Uterus (tissue), 2 donors: Measurements from ENCODE around the gene GRK2.

Experiments used
- POLR2A ChIP-seq, 2 donors: fragments of 450-650 bp; IDR thresholded peaks; one replicate each; pipeline ENCODE4 v1.6.1; 2016; ENCODE audit warnings: antibody characterized with exemption in 2 of 2, mild to moderate bottlenecking in 1 of 2, moderate library complexity in 1 of 2
- TF ChIP-seq, protein P1 (sequence below), 4 experiments: fragments of 200-600 bp in 2 of 4; fragments of 450-650 bp in 2 of 4; sonication (generic) in 2 of 4; IDR thresholded peaks; one replicate each; pipeline ENCODE4 v1.5.1; 2016 to 2019; ENCODE audit warnings: antibody characterized with exemption in 4 of 4, mild to moderate bottlenecking in 2 of 4, moderate library complexity in 1 of 4

DNA sequence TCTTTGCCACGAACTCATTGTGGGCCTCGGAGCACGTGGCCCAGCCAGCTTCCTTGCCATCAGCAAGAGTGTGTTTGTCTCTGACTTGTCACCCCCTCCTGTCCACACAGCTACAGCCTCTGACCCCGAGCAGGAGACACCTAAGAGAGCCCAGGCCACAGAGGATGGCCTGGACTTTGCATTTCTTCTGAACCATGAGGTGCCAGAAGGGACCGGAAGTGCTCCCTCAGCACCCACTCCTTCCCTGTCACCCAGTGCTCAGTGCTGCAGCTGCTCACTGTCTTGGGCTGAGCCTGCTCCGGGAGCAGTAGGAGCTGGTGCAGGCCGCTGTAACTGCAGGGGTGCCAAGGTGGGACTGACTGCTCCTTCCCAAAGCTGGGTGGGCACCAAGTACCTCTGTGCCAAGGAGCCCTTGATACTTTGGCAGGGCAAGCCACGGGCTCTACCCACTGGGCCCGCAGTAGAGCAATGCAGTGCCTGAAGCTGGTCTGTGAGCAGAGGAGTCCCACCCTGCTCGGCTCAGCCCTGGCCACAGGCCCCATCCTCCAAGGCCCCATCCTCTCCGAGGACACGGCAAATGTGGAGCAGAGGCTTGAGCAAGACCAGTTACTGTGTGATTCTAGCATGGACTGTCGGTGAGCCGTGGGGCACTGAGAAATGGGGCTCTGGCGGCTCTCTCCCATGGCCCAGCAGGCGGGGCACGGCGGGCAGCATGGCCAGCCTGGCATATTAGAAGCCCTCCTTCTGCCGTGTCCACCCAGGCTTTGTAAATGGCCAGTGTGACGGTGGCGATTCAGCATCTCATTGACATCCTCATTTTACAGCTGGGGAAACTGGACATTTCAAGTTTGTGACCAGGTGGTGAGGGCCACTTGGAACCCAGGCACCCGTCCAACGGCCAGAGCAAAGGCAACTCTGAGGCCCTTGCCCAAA lies 6.3 kb downstream of the GRK2 start:
- no peak for TF ChIP-seq POLR2A (IDR thresholded peaks at IDR 0.05)
- TF ChIP-seq, protein P1, sequence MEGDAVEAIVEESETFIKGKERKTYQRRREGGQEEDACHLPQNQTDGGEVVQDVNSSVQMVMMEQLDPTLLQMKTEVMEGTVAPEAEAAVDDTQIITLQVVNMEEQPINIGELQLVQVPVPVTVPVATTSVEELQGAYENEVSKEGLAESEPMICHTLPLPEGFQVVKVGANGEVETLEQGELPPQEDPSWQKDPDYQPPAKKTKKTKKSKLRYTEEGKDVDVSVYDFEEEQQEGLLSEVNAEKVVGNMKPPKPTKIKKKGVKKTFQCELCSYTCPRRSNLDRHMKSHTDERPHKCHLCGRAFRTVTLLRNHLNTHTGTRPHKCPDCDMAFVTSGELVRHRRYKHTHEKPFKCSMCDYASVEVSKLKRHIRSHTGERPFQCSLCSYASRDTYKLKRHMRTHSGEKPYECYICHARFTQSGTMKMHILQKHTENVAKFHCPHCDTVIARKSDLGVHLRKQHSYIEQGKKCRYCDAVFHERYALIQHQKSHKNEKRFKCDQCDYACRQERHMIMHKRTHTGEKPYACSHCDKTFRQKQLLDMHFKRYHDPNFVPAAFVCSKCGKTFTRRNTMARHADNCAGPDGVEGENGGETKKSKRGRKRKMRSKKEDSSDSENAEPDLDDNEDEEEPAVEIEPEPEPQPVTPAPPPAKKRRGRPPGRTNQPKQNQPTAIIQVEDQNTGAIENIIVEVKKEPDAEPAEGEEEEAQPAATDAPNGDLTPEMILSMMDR (IDR thresholded peaks at IDR 0.05) = no peak
